CD4-positive, CD25-positive, alpha-beta regulatory T cell (primary cell): ENCODE data around the gene ZFYVE16. TPM values are rescaled to one million over a fixed set of nuclear protein-coding genes. Genes with fewer than 3 reads are reported as not detected.
"Not testable (repeated sequence)": the region's sequence is repeated elsewhere in the genome, so short reads cannot be mapped to it uniquely, and the experiment has no call there.

ENCODE experiments used
- ATAC-seq, 2 donors: fragments of 150-1000 bp; cut with Tn5 transposase; one replicate each; pipeline ENCODE4 v1.10.0; 2021; ENCODE audit warnings: low read depth in 2 of 2, moderate number of reproducible peaks in 2 of 2, moderate library complexity in 1 of 2
- DNase-seq, 3 donors: peaks; one replicate each; pipeline versions ENCODE4 v3.0.0 to v3.0.0-alpha.2; 2012 to 2022; ENCODE audit warnings: mixed read lengths in 1 of 3
- H3K27ac ChIP-seq: one replicate; pipeline ENCODE4 v1.7.0; 2013; ENCODE audit warnings: mild to moderate bottlenecking, low read length; ENCODE audit not compliant: insufficient read depth, poor library complexity, severe bottlenecking
- H3K27me3 ChIP-seq: one replicate; pipeline ENCODE4 v1.7.0; 2013; ENCODE audit warnings: low read length; ENCODE audit not compliant: control insufficient read depth, insufficient read depth
- H3K36me3 ChIP-seq: one replicate; pipeline ENCODE4 v1.7.0; 2013; ENCODE audit warnings: mild to moderate bottlenecking, low read length, moderate library complexity; ENCODE audit not compliant: control insufficient read depth, insufficient read depth
- H3K4me1 ChIP-seq: 2 replicates; pipeline ENCODE4 v1.7.0; 2013; ENCODE audit warnings: mild to moderate bottlenecking, low read length; ENCODE audit not compliant: insufficient read depth, control insufficient read depth, poor library complexity, severe bottlenecking
- H3K4me3 ChIP-seq: one replicate; pipeline ENCODE4 v1.7.0; 2013; ENCODE audit warnings: low read depth, mild to moderate bottlenecking, low read length, moderate library complexity
- H3K9me3 ChIP-seq, 2 experiments: 1 replicate in 1 of 2; 2 replicates in 1 of 2; pipeline ENCODE4 v1.7.0; 2013; ENCODE audit warnings: low read length in 2 of 2, mild to moderate bottlenecking in 1 of 2, moderate library complexity in 1 of 2; ENCODE audit not compliant: control insufficient read depth in 2 of 2
- H3K27ac Mint-ChIP-seq, 3 donors: one replicate each; pipeline ENCODE4 v1.8.0; 2020 to 2022; ENCODE audit warnings: mild to moderate bottlenecking in 3 of 3, mixed read lengths in 3 of 3, moderate library complexity in 2 of 3
- H3K27me3 Mint-ChIP-seq: one replicate; pipeline ENCODE4 v1.8.0; 2022; ENCODE audit warnings: mild to moderate bottlenecking, mixed read lengths
- H3K36me3 Mint-ChIP-seq: one replicate; pipeline ENCODE4 v1.8.0; 2020; ENCODE audit warnings: mixed read lengths
- H3K4me1 Mint-ChIP-seq, 4 donors: one replicate each; pipeline ENCODE4 v1.8.0; 2020 to 2022; ENCODE audit warnings: mixed read lengths in 4 of 4, mild to moderate bottlenecking in 1 of 4
- H3K4me3 Mint-ChIP-seq, 4 donors: one replicate each; pipeline ENCODE4 v1.8.0; 2020 to 2022; ENCODE audit warnings: mild to moderate bottlenecking in 4 of 4, mixed read lengths in 4 of 4, moderate library complexity in 3 of 4
- H3K9me3 Mint-ChIP-seq, 7 donors: one replicate each; pipeline ENCODE4 v1.8.0; 2020 to 2022; ENCODE audit warnings: mixed read lengths in 7 of 7, mild to moderate bottlenecking in 3 of 7, moderate library complexity in 2 of 7
- polyA plus RNA-seq, 4 donors: library from polyadenylated mRNA; unstranded; fragments of 300-500 nt; fragmentation: Illumina TruSeq; gene quantifications; one replicate each; pipeline ENCODE4 v1.2.3, GENCODE V29; 2021
- total RNA-seq: library from RNA; stranded (reverse); gene quantifications from one replicate; pipeline ENCODE4 v1.2.3, GENCODE V29; 2022

ZFYVE16 gene
- total and polyA plus RNA-seq, 5 donors from 2014 or later, result 2.3 to 15.5 (median 4.1) TPM

DNA sequence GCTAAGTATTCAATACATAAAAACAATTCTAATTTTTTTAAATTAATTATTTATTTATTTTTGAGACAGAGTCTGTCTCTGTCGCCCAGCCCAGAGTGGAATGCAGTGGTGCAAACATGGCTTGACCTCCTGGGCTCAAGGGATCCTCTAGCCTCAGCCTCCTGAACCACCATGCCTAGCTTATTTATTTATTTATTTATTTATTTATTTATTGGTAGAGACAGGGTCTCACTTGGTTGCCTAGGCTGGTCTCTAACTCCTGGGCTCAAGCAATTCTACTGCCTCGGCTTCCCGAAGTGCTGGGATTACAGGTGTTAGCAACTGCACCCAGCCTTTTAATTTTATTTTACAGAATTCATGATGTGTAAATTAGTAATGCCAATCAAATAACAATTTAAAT, 33.7 kb upstream of the ZFYVE16 start:
- Histone ChIP-seq H3K4me1 (no peaks in the 10 kb centered on the region), H3K27ac (no peak overlapping the region), H3K36me3 (no peaks in the 10 kb centered on the region), H3K9me3 (no peaks in the 10 kb centered on the region), H3K4me3 (no peak overlapping the region), H3K27me3 (peaks cover 2% of the 10 kb centered on the region)
- no peak overlapping the region for H3K4me3 Mint-ChIP-seq
- DNase-seq (no peak), ATAC-seq (no peak)
- H3K9me3 Mint-ChIP-seq, result peaks cover 0 to 4% (median 0%) of the 10 kb centered on the region in 7 donors
- H3K27me3 Mint-ChIP-seq, result peaks cover 8% of the 10 kb centered on the region
- H3K36me3 Mint-ChIP-seq, result peaks cover 4% of the 10 kb centered on the region
- no peak overlapping the region for H3K27ac Mint-ChIP-seq
- no peaks in the 10 kb centered on the region for H3K4me1 Mint-ChIP-seq

DNA sequence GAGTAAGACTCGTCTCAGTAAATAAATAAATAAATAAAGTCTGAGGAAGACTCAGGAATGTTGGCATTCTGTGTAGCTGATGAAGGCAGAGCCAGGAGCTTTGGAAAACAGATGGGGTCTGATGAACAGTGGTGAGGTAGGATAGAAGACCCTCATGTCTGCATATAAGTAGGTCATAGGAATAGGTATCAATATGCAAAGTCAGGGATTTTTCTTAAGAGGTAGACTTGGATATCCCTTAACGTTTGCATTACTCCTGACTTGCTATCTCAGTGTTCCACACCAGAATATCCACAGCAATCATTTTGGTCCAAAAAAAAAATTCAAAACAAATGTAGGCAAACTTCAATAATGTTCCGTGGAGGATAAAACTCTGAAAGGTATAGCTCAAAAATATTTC, 31.3 kb upstream of the ZFYVE16 start:
- H3K27ac Mint-ChIP-seq, result no peak overlapping the region

DNA sequence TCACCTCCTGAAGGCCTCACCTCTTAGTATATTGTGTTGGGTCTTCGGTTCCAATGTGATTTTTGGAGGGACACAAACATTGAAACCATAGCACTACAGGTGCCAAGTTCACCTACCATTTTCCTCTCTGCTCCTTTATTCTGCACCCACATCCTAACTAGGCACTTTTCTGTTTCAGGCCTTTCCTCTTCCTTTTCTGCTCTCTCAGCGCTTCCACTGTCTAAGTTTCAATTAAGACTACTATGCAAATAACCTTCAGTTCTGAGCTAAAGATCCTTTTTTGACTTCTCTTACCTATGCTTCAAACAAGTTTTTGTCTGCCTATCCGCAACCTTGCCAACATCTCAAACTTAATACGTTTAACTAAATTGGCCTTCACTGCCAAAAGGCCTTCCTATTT, 25.4 kb upstream of the ZFYVE16 start:
- Histone ChIP-seq H3K9me3 (no peaks in the 10 kb centered on the region), H3K27ac (no peak overlapping the region), H3K4me1 (no peaks in the 10 kb centered on the region), H3K36me3 (no peaks in the 10 kb centered on the region), H3K4me3 (no peak overlapping the region), H3K27me3 (peaks cover 6% of the 10 kb centered on the region)
- Mint-ChIP-seq H3K4me3 (no peak overlapping the region), H3K9me3 (peaks cover 0 to 1% (median 0%) of the 10 kb centered on the region in 7 donors), H3K27ac (no peak overlapping the region), H3K36me3 (no peaks in the 10 kb centered on the region), H3K27me3 (peaks cover 34% of the 10 kb centered on the region), H3K4me1 (no peaks in the 10 kb centered on the region)
- ATAC-seq, result no peak
- DNase-seq, result no peak

More for the DNA sequence above, 31.3 kb upstream of the ZFYVE16 start:
- Histone ChIP-seq H3K9me3 (no peaks in the 10 kb centered on the region), H3K27me3 (peaks cover 2% of the 10 kb centered on the region), H3K4me1 (no peaks in the 10 kb centered on the region), H3K27ac (no peak overlapping the region), H3K36me3 (no peaks in the 10 kb centered on the region), H3K4me3 (no peak overlapping the region)
- no peak for ATAC-seq
- H3K27me3 Mint-ChIP-seq, result peaks cover 12% of the 10 kb centered on the region
- no peak overlapping the region for H3K4me3 Mint-ChIP-seq
- peaks cover 0 to 3% (median 0%) of the 10 kb centered on the region in 7 donors for H3K9me3 Mint-ChIP-seq
- H3K4me1 Mint-ChIP-seq, result no peaks in the 10 kb centered on the region
- no peak for DNase-seq
- H3K36me3 Mint-ChIP-seq, result peaks cover 4% of the 10 kb centered on the region

DNA sequence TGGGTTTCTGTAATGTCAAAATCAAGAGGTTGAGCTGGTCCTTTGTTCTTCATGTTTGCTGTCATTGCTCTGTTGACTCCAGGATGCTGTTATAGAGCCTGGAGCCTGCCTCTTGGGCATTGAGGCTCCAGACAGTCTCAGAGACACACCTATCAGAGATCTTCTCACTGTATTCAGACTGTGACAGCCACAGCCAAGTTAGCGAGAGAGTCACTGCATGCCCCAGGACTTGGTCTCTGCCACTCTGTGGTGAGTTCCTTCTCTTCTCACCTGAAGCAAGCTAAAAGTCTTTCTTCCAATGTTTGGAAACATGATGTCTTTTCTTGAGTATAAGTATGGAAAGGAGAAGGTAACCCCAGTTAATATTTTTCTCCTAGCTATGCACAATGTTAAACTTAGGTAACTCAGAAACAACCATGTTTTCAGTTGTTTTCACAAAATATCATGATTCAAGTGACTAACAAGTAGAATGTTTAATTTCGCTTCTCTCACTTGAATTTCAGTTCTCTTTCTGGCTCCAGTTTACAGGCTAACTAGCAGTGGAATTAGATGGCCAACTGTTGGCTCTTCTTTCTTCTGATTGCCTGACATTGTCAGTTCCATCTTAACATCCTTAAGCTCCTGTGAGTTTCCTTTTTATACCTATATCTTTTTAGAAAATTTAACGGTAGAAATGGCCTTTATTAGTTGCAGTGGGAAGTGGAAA, 20.6 kb upstream of the ZFYVE16 start:
- Histone ChIP-seq H3K4me3 (no peak overlapping the region), H3K9me3 (no peaks in the 10 kb centered on the region), H3K4me1 (no peaks in the 10 kb centered on the region), H3K27ac (no peak overlapping the region), H3K36me3 (no peaks in the 10 kb centered on the region), H3K27me3 (peaks cover 4% of the 10 kb centered on the region)
- Mint-ChIP-seq H3K4me1 (peaks cover 0 to 3% (median 0%) of the 10 kb centered on the region in 4 donors), H3K27me3 (peaks cover 36% of the 10 kb centered on the region), H3K36me3 (no peaks in the 10 kb centered on the region), H3K9me3 (peaks cover 0 to 4% (median 0%) of the 10 kb centered on the region in 7 donors), H3K4me3 (no peak overlapping the region), H3K27ac (no peak overlapping the region)
- no peak for ATAC-seq
- no peak for DNase-seq

DNA sequence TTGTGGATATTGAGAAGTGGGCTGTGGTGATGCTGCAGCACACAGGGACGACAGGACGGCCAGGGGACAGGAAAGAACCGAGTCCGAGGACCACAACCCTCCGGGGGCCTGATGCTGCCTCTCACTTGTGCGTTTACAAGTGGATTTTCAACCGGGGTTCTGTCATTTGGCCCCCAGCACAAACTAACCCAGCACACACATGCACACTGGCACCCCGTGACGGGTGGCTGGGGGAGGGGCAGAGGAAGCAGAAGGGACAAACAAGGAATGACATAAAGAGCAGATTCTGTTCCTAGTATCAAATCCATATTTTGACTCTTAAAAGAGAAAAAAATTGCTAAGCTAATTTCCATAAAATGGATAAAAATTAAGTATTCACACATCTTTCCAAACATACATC, 18.3 kb upstream of the ZFYVE16 start:
- Histone ChIP-seq H3K27ac (no peak overlapping the region), H3K4me1 (no peaks in the 10 kb centered on the region), H3K36me3 (no peaks in the 10 kb centered on the region), H3K27me3 (peaks cover 2% of the 10 kb centered on the region), H3K9me3 (no peaks in the 10 kb centered on the region), H3K4me3 (no peak overlapping the region)
- Mint-ChIP-seq H3K9me3 (peaks cover 0 to 7% (median 3%) of the 10 kb centered on the region in 7 donors), H3K27me3 (peaks cover 39% of the 10 kb centered on the region), H3K4me3 (no peak overlapping the region), H3K36me3 (no peaks in the 10 kb centered on the region), H3K4me1 (peaks cover 0 to 3% (median 0%) of the 10 kb centered on the region in 4 donors), H3K27ac (no peak overlapping the region)
- ATAC-seq (no peak), DNase-seq (no peak)

DNA sequence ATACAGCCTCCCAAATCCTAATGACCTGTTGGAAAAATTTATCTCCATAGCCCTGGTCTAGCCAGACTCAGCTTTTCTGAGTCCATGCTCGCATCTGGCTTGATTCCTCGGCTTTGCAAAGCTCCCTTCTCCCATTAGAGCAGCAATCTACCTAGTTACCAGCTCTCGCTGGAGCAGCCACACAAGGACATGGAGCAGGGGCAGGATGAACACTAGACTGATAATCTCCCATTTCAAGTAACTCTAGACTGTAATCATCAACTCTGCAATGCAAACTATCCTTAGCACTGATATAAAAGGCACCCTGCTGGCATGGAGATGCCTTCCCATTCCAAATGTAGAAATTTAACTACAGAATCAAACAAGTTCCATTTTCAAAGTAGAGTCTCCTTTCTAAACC, 17.5 kb upstream of the ZFYVE16 start:
- DNase-seq, H3K4me1 ChIP-seq: not testable (repeated sequence)

DNA sequence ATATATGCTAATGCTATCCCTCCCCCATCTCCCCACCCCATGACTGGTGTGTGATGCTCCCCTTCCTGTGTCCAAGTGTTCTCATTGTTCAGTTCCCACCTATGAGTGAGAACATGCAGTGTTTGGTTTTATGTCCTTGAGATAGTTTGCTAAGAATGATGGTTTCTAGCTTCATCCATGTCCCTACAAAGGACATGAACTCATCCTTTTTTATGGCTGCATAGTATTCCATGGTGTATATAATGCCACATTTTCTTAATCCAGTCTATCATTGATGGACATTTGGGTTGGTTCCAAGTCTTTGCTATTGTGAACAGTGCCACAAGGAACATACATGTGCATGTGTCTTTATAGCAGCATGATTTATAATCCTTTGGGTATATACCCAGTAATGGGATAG, 16.6 kb upstream of the ZFYVE16 start:
- not testable (repeated sequence) for H3K4me1 ChIP-seq, H3K9me3 ChIP-seq, ATAC-seq, H3K27ac Mint-ChIP-seq, H3K36me3 Mint-ChIP-seq, H3K4me1 Mint-ChIP-seq, H3K27ac ChIP-seq, H3K9me3 Mint-ChIP-seq, H3K27me3 ChIP-seq, H3K36me3 ChIP-seq, H3K4me3 ChIP-seq, DNase-seq
- H3K27me3 Mint-ChIP-seq, result peaks cover 29% of the 10 kb centered on the region
- peak overlapping the region in 1 of 4 donors; percentile 36 for H3K4me3 Mint-ChIP-seq

More for the DNA sequence above, 17.5 kb upstream of the ZFYVE16 start:
- H3K36me3 ChIP-seq, H3K4me1 Mint-ChIP-seq, H3K9me3 Mint-ChIP-seq, H3K4me3 Mint-ChIP-seq, H3K27ac ChIP-seq, H3K36me3 Mint-ChIP-seq, H3K27me3 ChIP-seq, H3K9me3 ChIP-seq, H3K4me3 ChIP-seq, ATAC-seq, H3K27ac Mint-ChIP-seq: not testable (repeated sequence)
- peaks cover 32% of the 10 kb centered on the region for H3K27me3 Mint-ChIP-seq
